ENCODE results near the gene DUOX2.
"Not testable (repeated sequence)": the region's sequence is repeated elsewhere in the genome, so short reads cannot be mapped to it uniquely, and the experiment has no call there.

DUOX2 gene

GRCh38 chr15:45100884-45101625, 12.9 kb downstream of the DUOX2 start:
- DNase-seq (ENCODE audit: low read depth), result no peak

- DNase-seq (ENCODE audit: low read depth), result no peak
Measured at GRCh38 chr15:45099549-45100165, 14.3 kb downstream of the DUOX2 start.

- no peak for DNase-seq (ENCODE audit: low read depth)
Measured at GRCh38 chr15:45097466-45097865, 16.5 kb downstream of the DUOX2 start.

GRCh38 chr15:45095661-45096060, 18.3 kb downstream of the DUOX2 start:
- no peak for DNase-seq (ENCODE audit: low read depth)

- no peak for DNase-seq (ENCODE audit: low read depth)
Measured at GRCh38 chr15:45094358-45094730, 19.6 kb downstream of the DUOX2 start.

GRCh38 chr15:45093622-45094357, 20.2 kb downstream of the DUOX2 start:
- no peak for DNase-seq (ENCODE audit: low read depth)

GRCh38 chr15:45093013-45093412, 21.0 kb downstream of the DUOX2 start:
- no peak for DNase-seq (ENCODE audit: low read depth)

- DNase-seq (ENCODE audit: low read depth), result no peak
Measured at GRCh38 chr15:45091576-45091975, 22.4 kb downstream of the DUOX2 start.

GRCh38 chr15:45091161-45091560, 22.8 kb downstream of the DUOX2 start:
- no peak for DNase-seq (ENCODE audit: low read depth)

GRCh38 chr15:45089712-45090373, 24.1 kb downstream of the DUOX2 start:
- no peak for DNase-seq (ENCODE audit: low read depth)

- DNase-seq (ENCODE audit: low read depth), result no peak
Measured at GRCh38 chr15:45088801-45089711, 24.9 kb downstream of the DUOX2 start.

GRCh38 chr15:45087513-45087912, 26.5 kb downstream of the DUOX2 start:
- DNase-seq (ENCODE audit: low read depth), result no peak

- DNase-seq (ENCODE audit: low read depth), result no peak
Measured at GRCh38 chr15:45084163-45084562, 29.8 kb downstream of the DUOX2 start.

GRCh38 chr15:45083223-45083622, 30.7 kb downstream of the DUOX2 start:
- no peak for DNase-seq (ENCODE audit: low read depth)

- not testable (repeated sequence) for DNase-seq (ENCODE audit: low read depth)
Measured at GRCh38 chr15:45082412-45082811, 31.6 kb downstream of the DUOX2 start.

GRCh38 chr15:45080593-45080992, 33.4 kb downstream of the DUOX2 start:
- DNase-seq (ENCODE audit: low read depth), result not testable (repeated sequence)

- DNase-seq (ENCODE audit: low read depth), result not testable (repeated sequence)
Measured at GRCh38 chr15:45079628-45080246, 34.2 kb downstream of the DUOX2 start.

- DNase-seq (ENCODE audit: low read depth), result not testable (repeated sequence)
Measured at GRCh38 chr15:45079201-45079600, 34.8 kb downstream of the DUOX2 start.

- not testable (repeated sequence) for DNase-seq (ENCODE audit: low read depth)
Measured at GRCh38 chr15:45077391-45077790, 36.6 kb downstream of the DUOX2 start.

GRCh38 chr15:45075440-45076320, 38.3 kb downstream of the DUOX2 start:
- DNase-seq (ENCODE audit: low read depth), result not testable (repeated sequence)

All from stimulated activated CD8-positive, alpha-beta memory T cell treated with anti-CD3 and anti-CD28 coated beads, Interleukin-15, amount 100 ng/mL, for 1 hour (primary cell).